ENCODE data around the gene RNASEL.
"Not testable (repeated sequence)": the region's sequence is repeated elsewhere in the genome, so short reads cannot be mapped to it uniquely, and the experiment has no call there.

RNASEL gene

GRCh38 chr1:182588500-182589396 lies at the start of gene RNASEL:
RNASEL (minus strand) TSS chr1:182589256; CDS start chr1:182586806, 2,450 bp downstream.
- peak; percentile 56 for DNase-seq (ENCODE audit: low spot score)

- DNase-seq (ENCODE audit: low spot score) = no peak
Measured at GRCh38 chr1:182637769-182638168, 48.7 kb upstream of the RNASEL start.

- no peak for DNase-seq (ENCODE audit: low spot score)
Measured at GRCh38 chr1:182635871-182636270, 46.8 kb upstream of the RNASEL start.

GRCh38 chr1:182634306-182635072 lies 45.4 kb upstream of the RNASEL start:
- no peak for DNase-seq (ENCODE audit: low spot score)

GRCh38 chr1:182633657-182634281 lies 44.7 kb upstream of the RNASEL start:
- no peak for DNase-seq (ENCODE audit: low spot score)

GRCh38 chr1:182633031-182633430 lies 44.0 kb upstream of the RNASEL start:
- no peak for DNase-seq (ENCODE audit: low spot score)

- DNase-seq (ENCODE audit: low spot score) = not testable (repeated sequence)
Measured at GRCh38 chr1:182632441-182632857, 43.4 kb upstream of the RNASEL start.

GRCh38 chr1:182631954-182632353 lies 42.9 kb upstream of the RNASEL start:
- DNase-seq (ENCODE audit: low spot score) = no peak

GRCh38 chr1:182631053-182631677 lies 42.1 kb upstream of the RNASEL start:
- no peak for DNase-seq (ENCODE audit: low spot score)

GRCh38 chr1:182630586-182630985 lies 41.5 kb upstream of the RNASEL start:
- DNase-seq (ENCODE audit: low spot score) = no peak

- DNase-seq (ENCODE audit: low spot score) = no peak
Measured at GRCh38 chr1:182629499-182630096, 40.5 kb upstream of the RNASEL start.

- no peak for DNase-seq (ENCODE audit: low spot score)
Measured at GRCh38 chr1:182629080-182629479, 40.0 kb upstream of the RNASEL start.

GRCh38 chr1:182628657-182629056 lies 39.6 kb upstream of the RNASEL start:
- no peak for DNase-seq (ENCODE audit: low spot score)

- no peak for DNase-seq (ENCODE audit: low spot score)
Measured at GRCh38 chr1:182627622-182628021, 38.6 kb upstream of the RNASEL start.

- no peak for DNase-seq (ENCODE audit: low spot score)
Measured at GRCh38 chr1:182626527-182626926, 37.5 kb upstream of the RNASEL start.

GRCh38 chr1:182625719-182626504 lies 36.9 kb upstream of the RNASEL start:
- DNase-seq (ENCODE audit: low spot score) = no peak

GRCh38 chr1:182625024-182625423 lies 36.0 kb upstream of the RNASEL start:
- DNase-seq (ENCODE audit: low spot score) = no peak

- no peak for DNase-seq (ENCODE audit: low spot score)
Measured at GRCh38 chr1:182624577-182624976, 35.5 kb upstream of the RNASEL start.

GRCh38 chr1:182622901-182623528 lies 34.0 kb upstream of the RNASEL start:
- DNase-seq (ENCODE audit: low spot score) = no peak

- DNase-seq (ENCODE audit: low spot score) = no peak
Measured at GRCh38 chr1:182621906-182622305, 32.9 kb upstream of the RNASEL start.

All from cerebellar cortex (tissue), 1 donor.